Measurements from ENCODE around the gene SANBR.

SANBR gene

GRCh38 chr2:61091485-61091884 is 25.8 kb downstream of the SANBR start:
- no peak for DNase-seq

- no peak for DNase-seq
Measured at GRCh38 chr2:61096438-61096837, 30.8 kb downstream of the SANBR start.

GRCh38 chr2:61100801-61101200 is 35.1 kb downstream of the SANBR start:
- no peak for DNase-seq

- DNase-seq = no peak
Measured at GRCh38 chr2:61109291-61109690, 43.6 kb downstream of the SANBR start.

GRCh38 chr2:61111708-61112107 is 46.0 kb downstream of the SANBR start:
- no peak for DNase-seq

GRCh38 chr2:61114147-61114546 is 48.5 kb downstream of the SANBR start:
- DNase-seq = no peak

Measured in NCI-H446 (cell line).